Measurements from ENCODE around the gene CEP164.
A peak's percentile ranks its signal among the peaks of the same experiment; 100 is the strongest.

CEP164 gene

DNA sequence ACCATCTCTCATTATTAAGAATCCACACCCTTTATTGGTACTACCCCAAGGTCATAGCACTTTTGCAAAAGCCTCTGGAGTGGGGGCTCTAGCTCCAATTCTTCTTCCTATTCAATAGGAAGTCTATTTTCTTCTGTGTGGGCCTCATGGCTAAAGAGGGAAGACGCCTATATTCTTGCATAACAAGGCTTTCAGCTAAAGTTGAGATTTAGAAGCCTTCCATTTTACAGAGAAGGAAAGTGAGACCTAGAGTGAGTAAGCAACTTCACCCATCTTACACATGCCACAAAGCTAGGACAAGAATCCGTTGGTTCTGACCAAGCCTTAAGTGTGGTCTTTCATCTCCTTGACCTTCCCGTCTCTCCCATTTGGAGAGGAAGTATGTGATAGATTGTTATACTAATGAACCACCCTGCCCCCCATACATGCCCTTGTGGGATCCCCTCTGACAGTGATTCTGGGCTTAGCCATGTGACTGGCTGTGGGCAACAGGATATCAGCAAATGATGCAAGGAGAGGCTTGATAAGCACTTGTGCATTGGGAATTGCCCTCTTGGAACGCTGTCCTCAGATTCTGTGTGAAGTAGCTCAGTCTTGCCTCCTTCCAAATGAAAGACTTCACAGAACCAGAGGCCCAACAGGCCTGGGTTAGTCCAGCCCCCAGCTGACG is 23.9 kb upstream of the CEP164 start:
- H3K36me3 ChIP-seq (ENCODE audit: control insufficient read depth in 2 of 2, insufficient read depth in 2 of 2, low read length in 2 of 2): no peaks in the 10 kb centered on the region
- no peaks in the 10 kb centered on the region for H3K27me3 ChIP-seq (ENCODE audit: control insufficient read depth in 1 of 2, insufficient read depth in 2 of 2, low read length in 2 of 2)
- H3K4me3 ChIP-seq (ENCODE audit: low read length in 2 of 2): no peak overlapping the region

DNA sequence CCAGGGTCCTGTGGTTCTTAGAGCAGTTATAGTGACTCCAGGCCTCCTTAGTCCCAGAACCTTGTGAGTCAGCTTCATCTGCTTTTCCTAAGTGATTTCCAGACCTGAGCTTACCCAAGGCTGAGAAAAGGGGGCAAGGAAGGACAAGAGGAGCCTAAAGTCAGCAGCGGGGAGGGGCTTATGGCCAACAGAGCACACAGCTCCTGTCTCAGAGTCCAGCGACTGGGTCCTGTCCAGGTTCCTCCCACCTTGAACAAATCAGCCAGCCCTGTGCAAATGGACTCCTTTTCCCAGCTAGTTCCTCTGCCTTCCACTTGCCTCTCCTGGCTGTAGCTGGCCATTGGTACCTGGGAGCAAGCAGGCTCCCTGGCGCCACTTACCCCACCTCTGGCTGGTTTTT is 22.5 kb upstream of the CEP164 start:
- H3K27ac ChIP-seq (ENCODE audit: low read length): no peak overlapping the region

More for the DNA sequence above, 23.9 kb upstream of the CEP164 start:
- no peak overlapping the region for H3K27ac ChIP-seq (ENCODE audit: low read length)
- no peaks in the 10 kb centered on the region for H3K9me3 ChIP-seq (ENCODE audit: control insufficient read depth in 2 of 2, low read length in 2 of 2)
- no peak overlapping the region for H3K9ac ChIP-seq (ENCODE audit: low read length in 2 of 2)
- H3K4me1 ChIP-seq (ENCODE audit: control insufficient read depth, insufficient read depth, low read length): peaks cover 11% of the 10 kb centered on the region

GRCh38 chr11:117309310-117309709 is 18.3 kb upstream of the CEP164 start:
- H3K27ac ChIP-seq (ENCODE audit: low read length): no peak overlapping the region
- no peak overlapping the region for H3K4me3 ChIP-seq (ENCODE audit: low read length in 2 of 2)
- H3K4me1 ChIP-seq (ENCODE audit: control insufficient read depth, insufficient read depth, low read length): peaks cover under 1% of the 10 kb centered on the region
- H3K9me3 ChIP-seq (ENCODE audit: control insufficient read depth in 2 of 2, low read length in 2 of 2): no peaks in the 10 kb centered on the region
- no peaks in the 10 kb centered on the region for H3K27me3 ChIP-seq (ENCODE audit: control insufficient read depth in 1 of 2, insufficient read depth in 2 of 2, low read length in 2 of 2)
- H3K36me3 ChIP-seq (ENCODE audit: control insufficient read depth in 2 of 2, insufficient read depth in 2 of 2, low read length in 2 of 2): no peaks in the 10 kb centered on the region
- H3K9ac ChIP-seq (ENCODE audit: low read length in 2 of 2): no peak overlapping the region

More for the DNA sequence above, 22.5 kb upstream of the CEP164 start:
- H3K9ac ChIP-seq (ENCODE audit: low read length in 2 of 2): no peak overlapping the region
- H3K9me3 ChIP-seq (ENCODE audit: control insufficient read depth in 2 of 2, low read length in 2 of 2): no peaks in the 10 kb centered on the region
- peaks cover 7% of the 10 kb centered on the region for H3K4me1 ChIP-seq (ENCODE audit: control insufficient read depth, insufficient read depth, low read length)
- no peaks in the 10 kb centered on the region for H3K36me3 ChIP-seq (ENCODE audit: control insufficient read depth in 2 of 2, insufficient read depth in 2 of 2, low read length in 2 of 2)
- no peak overlapping the region for H3K4me3 ChIP-seq (ENCODE audit: low read length in 2 of 2)
- no peaks in the 10 kb centered on the region for H3K27me3 ChIP-seq (ENCODE audit: control insufficient read depth in 1 of 2, insufficient read depth in 2 of 2, low read length in 2 of 2)

DNA sequence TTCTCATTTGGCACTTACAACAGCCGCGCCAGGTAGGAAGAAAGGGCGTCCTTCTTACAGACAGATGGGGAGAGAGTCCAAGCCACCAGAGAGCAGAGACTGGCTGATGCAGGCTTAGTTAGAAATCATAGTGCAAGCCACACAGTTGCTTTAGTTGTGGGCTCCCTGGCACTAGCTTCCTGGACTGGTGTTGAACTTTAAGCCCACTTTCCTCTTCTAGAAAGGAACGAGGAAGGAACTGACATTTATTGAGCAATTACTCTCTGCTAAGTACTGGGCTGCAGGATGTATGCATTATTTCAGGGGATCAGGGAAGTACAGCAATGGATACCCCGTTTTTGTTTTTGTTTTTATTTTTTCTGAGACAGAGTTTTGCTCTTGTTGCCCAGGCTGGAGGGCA is 14.6 kb upstream of the CEP164 start:
- Histone ChIP-seq H3K9ac (ENCODE audit: low read length in 2 of 2) (no peak overlapping the region), H3K4me3 (ENCODE audit: low read length in 2 of 2) (no peak overlapping the region), H3K36me3 (ENCODE audit: control insufficient read depth in 2 of 2, insufficient read depth in 2 of 2, low read length in 2 of 2) (no peaks in the 10 kb centered on the region), H3K27ac (ENCODE audit: low read length) (no peak overlapping the region), H3K9me3 (ENCODE audit: control insufficient read depth in 2 of 2, low read length in 2 of 2) (no peaks in the 10 kb centered on the region), H3K4me1 (ENCODE audit: control insufficient read depth, insufficient read depth, low read length) (peaks cover 19% of the 10 kb centered on the region), H3K27me3 (ENCODE audit: control insufficient read depth in 1 of 2, insufficient read depth in 2 of 2, low read length in 2 of 2) (no peaks in the 10 kb centered on the region)

DNA sequence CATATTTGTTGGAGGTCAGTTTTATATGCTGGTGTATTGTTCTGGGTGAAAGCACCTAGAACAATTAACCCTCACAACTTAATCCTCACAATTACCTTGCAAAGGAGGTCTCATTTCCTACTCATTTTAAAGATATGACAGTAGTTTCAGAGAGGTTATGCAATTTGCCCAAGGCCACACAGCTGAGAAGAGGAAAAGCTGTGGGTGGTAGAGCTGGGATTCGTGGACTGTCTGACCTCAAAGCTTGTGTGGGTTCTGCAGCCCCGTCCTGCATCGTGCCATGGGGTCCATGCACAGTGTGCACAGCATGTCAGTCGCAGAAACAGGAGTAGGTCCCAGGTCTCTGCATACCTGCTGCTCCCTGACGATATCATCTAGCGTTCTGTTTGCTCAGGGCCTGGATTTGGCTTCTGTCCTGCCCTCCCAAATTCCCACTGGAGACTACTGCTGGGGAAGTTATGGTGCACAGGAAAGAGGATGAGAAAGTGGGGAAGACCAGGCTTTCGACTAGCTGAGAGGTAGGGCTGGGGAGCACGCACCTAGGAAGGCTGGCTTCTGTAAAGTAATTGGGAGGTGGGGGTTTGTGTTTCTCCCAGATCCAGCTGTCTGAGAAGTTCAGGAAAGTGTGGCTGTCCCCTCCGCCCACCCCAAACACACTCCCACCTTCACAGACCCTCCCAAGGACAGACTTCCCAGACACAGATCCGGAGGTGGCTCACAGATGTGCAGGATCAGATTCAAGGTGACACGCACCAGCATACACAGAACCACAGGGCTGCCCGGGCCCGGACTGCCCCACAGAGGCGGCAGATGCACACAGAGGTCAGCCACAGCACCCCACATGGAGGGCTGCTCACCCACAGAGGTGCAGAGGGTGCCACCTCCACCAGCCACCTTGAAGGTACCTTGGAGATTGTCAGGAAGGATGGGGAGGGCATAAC is 13.6 kb upstream of the CEP164 start:
- Histone ChIP-seq H3K27me3 (ENCODE audit: control insufficient read depth in 1 of 2, insufficient read depth in 2 of 2, low read length in 2 of 2) (no peaks in the 10 kb centered on the region), H3K4me1 (ENCODE audit: control insufficient read depth, insufficient read depth, low read length) (peaks cover 19% of the 10 kb centered on the region), H3K4me3 (ENCODE audit: low read length in 2 of 2) (peak overlapping the region in 1 of 2 donors; percentile 84), H3K9ac (ENCODE audit: low read length in 2 of 2) (peak overlapping the region in 1 of 2 donors; percentile 70), H3K27ac (ENCODE audit: low read length) (no peak overlapping the region), H3K36me3 (ENCODE audit: control insufficient read depth in 2 of 2, insufficient read depth in 2 of 2, low read length in 2 of 2) (no peaks in the 10 kb centered on the region), H3K9me3 (ENCODE audit: control insufficient read depth in 2 of 2, low read length in 2 of 2) (no peaks in the 10 kb centered on the region)

GRCh38 chr11:117314840-117315239 is 12.8 kb upstream of the CEP164 start:
- Histone ChIP-seq H3K9me3 (ENCODE audit: control insufficient read depth in 2 of 2, low read length in 2 of 2) (no peaks in the 10 kb centered on the region), H3K27me3 (ENCODE audit: control insufficient read depth in 1 of 2, insufficient read depth in 2 of 2, low read length in 2 of 2) (no peaks in the 10 kb centered on the region), H3K9ac (ENCODE audit: low read length in 2 of 2) (peak overlapping the region; percentile 70 to 72), H3K27ac (ENCODE audit: low read length) (no peak overlapping the region), H3K4me1 (ENCODE audit: control insufficient read depth, insufficient read depth, low read length) (peaks cover 19% of the 10 kb centered on the region), H3K36me3 (ENCODE audit: control insufficient read depth in 2 of 2, insufficient read depth in 2 of 2, low read length in 2 of 2) (no peaks in the 10 kb centered on the region), H3K4me3 (ENCODE audit: low read length in 2 of 2) (peak overlapping the region; percentile 47 to 84)

DNA sequence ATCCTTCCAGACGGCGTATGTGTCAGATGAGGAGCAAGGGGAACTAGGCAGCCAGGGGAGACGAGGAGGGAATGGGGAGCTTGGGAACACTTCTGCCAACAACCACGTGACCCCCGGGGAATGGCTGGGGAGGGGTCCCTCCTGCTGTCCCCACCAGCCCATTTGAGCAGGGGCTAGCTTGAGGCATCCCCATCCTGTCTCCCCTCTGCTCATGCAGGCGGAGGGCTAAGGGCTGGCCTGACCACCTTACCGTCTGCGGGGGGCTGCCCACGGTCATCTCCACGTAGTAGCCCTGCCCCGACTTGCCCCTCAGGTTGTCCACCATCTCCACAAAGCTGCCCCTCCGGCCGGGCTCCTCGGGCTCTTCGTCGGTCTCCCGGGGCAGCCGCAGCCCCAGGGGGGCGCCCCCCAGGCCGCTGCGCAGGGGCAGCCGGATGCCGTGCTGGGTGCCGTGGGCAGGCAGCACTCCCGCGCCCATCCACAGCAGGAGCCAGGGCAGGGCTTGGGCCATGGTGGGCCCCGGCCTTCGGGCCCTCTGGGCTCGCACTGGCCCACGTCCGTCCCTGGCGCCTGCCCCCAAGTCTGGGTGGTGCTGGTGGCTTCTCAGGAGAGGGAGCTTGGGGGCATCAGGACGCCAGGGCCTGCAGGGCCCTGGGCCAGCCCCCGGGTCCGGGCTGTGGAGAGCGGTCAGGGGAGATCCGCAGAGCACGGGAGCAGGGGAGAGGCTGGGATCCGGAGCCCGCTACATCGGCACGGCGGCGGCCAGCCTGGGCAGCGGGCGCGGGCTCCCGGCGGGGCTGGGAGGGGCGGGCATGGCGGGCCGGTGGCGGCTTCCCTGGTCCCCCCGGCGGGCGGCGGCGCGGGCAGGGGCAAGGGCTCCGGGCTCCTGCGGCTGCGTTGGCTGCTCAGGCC is 12.1 kb upstream of the CEP164 start:
- H3K4me1 ChIP-seq (ENCODE audit: control insufficient read depth, insufficient read depth, low read length): peaks cover 19% of the 10 kb centered on the region
- peak overlapping the region; percentile 84 to 91 for H3K4me3 ChIP-seq (ENCODE audit: low read length in 2 of 2)
- H3K9ac ChIP-seq (ENCODE audit: low read length in 2 of 2): peak overlapping the region; percentile 70 to 72
- H3K27me3 ChIP-seq (ENCODE audit: control insufficient read depth in 1 of 2, insufficient read depth in 2 of 2, low read length in 2 of 2): no peaks in the 10 kb centered on the region
- no peak overlapping the region for H3K27ac ChIP-seq (ENCODE audit: low read length)
- no peaks in the 10 kb centered on the region for H3K36me3 ChIP-seq (ENCODE audit: control insufficient read depth in 2 of 2, insufficient read depth in 2 of 2, low read length in 2 of 2)
- no peaks in the 10 kb centered on the region for H3K9me3 ChIP-seq (ENCODE audit: control insufficient read depth in 2 of 2, low read length in 2 of 2)

GRCh38 chr11:117316197-117316961 is 11.3 kb upstream of the CEP164 start, which contains the start of gene BACE1:
Gene BACE1 (minus strand): TSS chr11:117316256. CDS start chr11:117315795, 461 bp downstream.
- Histone ChIP-seq H3K4me1 (ENCODE audit: control insufficient read depth, insufficient read depth, low read length) (peaks cover 19% of the 10 kb centered on the region), H3K9me3 (ENCODE audit: control insufficient read depth in 2 of 2, low read length in 2 of 2) (no peaks in the 10 kb centered on the region), H3K27ac (ENCODE audit: low read length) (no peak within 1 kb of the TSS), H3K36me3 (ENCODE audit: control insufficient read depth in 2 of 2, insufficient read depth in 2 of 2, low read length in 2 of 2) (no peaks in the 10 kb centered on the region), H3K4me3 (ENCODE audit: low read length in 2 of 2) (peak within 1 kb of the TSS; percentile 84 to 91), H3K27me3 (ENCODE audit: control insufficient read depth in 1 of 2, insufficient read depth in 2 of 2, low read length in 2 of 2) (no peaks in the 10 kb centered on the region), H3K9ac (ENCODE audit: low read length in 2 of 2) (peak within 1 kb of the TSS; percentile 72 to 82)

DNA sequence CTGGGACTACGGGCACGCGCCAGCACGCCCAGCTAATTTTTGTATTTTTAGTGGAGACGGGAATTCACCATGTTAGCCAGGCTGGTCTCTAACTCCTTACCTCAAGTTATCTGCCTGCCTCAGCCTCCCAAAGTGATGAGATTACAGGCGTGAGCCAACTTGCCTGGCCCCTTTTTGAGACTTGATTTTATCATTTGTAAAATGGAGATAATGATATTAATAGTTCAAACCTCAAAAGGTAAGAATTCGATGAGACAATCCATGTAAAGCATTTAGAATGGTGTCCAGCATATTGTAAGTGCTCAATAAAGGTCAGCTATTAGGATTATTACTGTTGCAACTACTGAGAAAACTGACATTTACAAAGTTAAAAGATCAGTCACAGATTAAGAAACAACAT is 8.9 kb upstream of the CEP164 start:
- Histone ChIP-seq H3K9me3 (ENCODE audit: control insufficient read depth in 2 of 2, low read length in 2 of 2) (no peaks in the 10 kb centered on the region), H3K27me3 (ENCODE audit: control insufficient read depth in 1 of 2, insufficient read depth in 2 of 2, low read length in 2 of 2) (no peaks in the 10 kb centered on the region), H3K27ac (ENCODE audit: low read length) (no peak overlapping the region), H3K4me3 (ENCODE audit: low read length in 2 of 2) (no peak overlapping the region), H3K4me1 (ENCODE audit: control insufficient read depth, insufficient read depth, low read length) (peaks cover 19% of the 10 kb centered on the region), H3K36me3 (ENCODE audit: control insufficient read depth in 2 of 2, insufficient read depth in 2 of 2, low read length in 2 of 2) (no peaks in the 10 kb centered on the region), H3K9ac (ENCODE audit: low read length in 2 of 2) (no peak overlapping the region)
